ENCODE data around the gene KCTD3.

DNA sequence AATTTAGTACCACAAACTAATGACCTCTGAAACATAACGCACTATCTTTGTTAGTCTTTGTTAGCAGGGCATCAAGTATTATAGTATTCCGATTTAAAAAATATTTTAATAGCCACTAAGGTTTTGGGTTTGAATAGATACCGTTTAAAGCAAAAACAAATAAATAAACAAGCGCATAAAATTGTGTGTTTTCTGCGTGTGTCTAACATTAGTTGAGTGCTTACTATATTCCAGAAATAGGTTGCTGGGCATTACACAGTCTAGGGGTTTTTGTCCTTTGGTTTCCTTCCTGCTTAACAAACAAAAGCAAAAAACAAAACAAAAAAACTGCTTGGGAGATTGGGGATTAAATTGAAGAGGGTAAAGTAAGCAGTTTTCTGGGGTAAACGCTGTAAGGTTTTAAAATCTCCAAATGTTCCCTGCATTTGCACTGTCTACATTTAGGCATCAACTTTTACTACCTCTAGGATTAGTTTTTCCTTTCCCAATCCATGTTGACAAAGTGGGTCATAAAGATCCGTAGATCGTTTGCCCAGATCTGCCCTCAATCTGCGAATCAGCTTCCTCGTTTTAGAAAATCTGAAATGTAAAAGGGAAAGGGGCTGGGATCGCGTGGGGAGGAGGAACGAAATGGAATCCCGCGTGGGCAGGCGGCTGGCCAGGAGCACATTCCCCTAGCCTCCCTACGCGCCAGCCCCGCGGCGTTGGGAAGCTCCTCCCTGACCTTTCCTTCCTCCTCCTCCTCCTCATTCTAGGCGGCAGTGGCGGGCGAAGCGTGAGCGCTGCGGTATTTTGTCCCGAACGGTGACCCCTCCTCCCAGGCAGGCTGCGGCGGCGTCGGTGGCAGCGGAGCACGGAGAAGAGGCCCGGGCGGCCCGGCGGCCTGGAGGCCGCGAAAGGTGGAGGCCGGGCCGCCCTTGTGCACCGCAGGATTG is at the start of gene KCTD3:
- TF ChIP-seq CTCF (IDR thresholded peaks at IDR 0.05; ENCODE audit: insufficient read depth, low read depth, low read length) (no peak), EZH2 (IDR thresholded peaks at IDR 0.05; ENCODE audit: insufficient read depth, low read length) (no peak)
